Ishikawa (cell line): Measurements from ENCODE around the gene RPS6KA1.

ENCODE experiments used
- CEBPB ChIP-seq: IDR thresholded peaks from 2 replicates; pipeline ENCODE4 v1.6.1; 2012
- CREB1 ChIP-seq: IDR thresholded peaks from 2 replicates; pipeline ENCODE4 v1.6.1; 2012; ENCODE audit warnings: low read depth
- EGR1 ChIP-seq: IDR thresholded peaks from 2 replicates; pipeline ENCODE4 v1.6.1; 2012
- EP300 ChIP-seq: IDR thresholded peaks from 2 replicates; pipeline ENCODE4 v1.6.1; 2012; ENCODE audit warnings: borderline replicate concordance
- FOXM1 ChIP-seq: IDR thresholded peaks from 2 replicates; pipeline ENCODE4 v1.6.1; 2012; ENCODE audit warnings: low read depth, borderline replicate concordance
- NFIC ChIP-seq: IDR thresholded peaks from 2 replicates; pipeline ENCODE4 v1.6.1; 2012
- RAD21 ChIP-seq: IDR thresholded peaks from 2 replicates; pipeline ENCODE4 v1.6.1; 2012; ENCODE audit warnings: low read depth
- REST ChIP-seq: IDR thresholded peaks from 2 replicates; pipeline ENCODE4 v1.6.1; 2012; ENCODE audit warnings: low read depth, mild to moderate bottlenecking
- TAF1 ChIP-seq: IDR thresholded peaks from 2 replicates; pipeline ENCODE4 v1.6.1; 2012; ENCODE audit warnings: low read depth, mild to moderate bottlenecking
- TCF12 ChIP-seq: IDR thresholded peaks from 2 replicates; pipeline ENCODE4 v1.6.1; 2012; ENCODE audit warnings: low read depth
- TEAD4 ChIP-seq: IDR thresholded peaks from 2 replicates; pipeline ENCODE4 v1.6.1; 2012
- USF1 ChIP-seq: IDR thresholded peaks from 2 replicates; pipeline ENCODE4 v1.6.1; 2012
- YY1 ChIP-seq: IDR thresholded peaks from 2 replicates; pipeline ENCODE4 v1.6.1; 2012; ENCODE audit warnings: low read depth
- ZBTB7A ChIP-seq: IDR thresholded peaks from 2 replicates; pipeline ENCODE4 v1.6.1; 2012; ENCODE audit warnings: low read depth
- TF ChIP-seq, protein P1 (sequence below): IDR thresholded peaks from 2 replicates; pipeline ENCODE4 v1.6.1; 2012

The RPS6KA1 gene

DNA sequence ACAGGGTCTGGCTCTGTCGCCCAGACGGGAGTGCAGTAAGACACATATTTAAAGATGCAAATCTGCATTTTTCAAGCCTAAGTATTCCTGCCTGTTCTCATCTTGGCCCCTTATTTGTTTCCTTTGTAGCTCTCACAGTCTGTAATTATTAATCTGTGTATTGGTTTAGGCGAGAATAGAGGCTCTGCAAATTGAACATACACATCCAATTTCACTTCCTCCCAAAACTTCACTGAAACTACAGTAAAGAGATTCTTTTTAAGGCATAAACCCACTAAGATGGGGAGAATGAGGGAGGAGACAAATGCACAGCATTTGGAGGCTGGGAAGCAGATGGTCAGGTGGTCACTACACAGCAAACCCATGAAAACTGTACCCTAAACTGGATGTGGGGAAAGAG lies 36.3 kb upstream of the RPS6KA1 start:
- no peak for TF ChIP-seq CREB1
- TF ChIP-seq RAD21: no peak
- TF ChIP-seq TEAD4: no peak
- TF ChIP-seq ZBTB7A: no peak
- no peak for TF ChIP-seq NFIC
- no peak for TF ChIP-seq EGR1

DNA sequence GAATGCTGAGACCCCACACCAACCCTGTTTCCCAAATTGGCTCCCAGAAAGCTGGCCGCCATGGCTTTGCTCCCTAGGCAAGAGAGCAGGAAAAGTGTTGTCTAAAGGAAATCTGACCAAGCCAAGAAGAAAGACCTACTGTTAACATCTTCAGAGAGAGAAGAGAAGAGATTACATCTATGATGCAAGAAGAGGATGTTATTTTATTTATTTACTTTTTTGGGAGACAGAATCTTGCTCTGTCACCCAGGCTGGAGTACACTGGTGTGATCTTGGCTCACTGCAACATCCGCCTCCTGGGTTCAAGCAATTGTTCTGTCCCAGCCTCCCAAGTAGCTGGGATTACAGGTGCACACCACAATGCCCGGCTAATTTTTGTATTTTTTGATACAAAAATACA lies 35.6 kb upstream of the RPS6KA1 start:
- TF ChIP-seq, protein P1, sequence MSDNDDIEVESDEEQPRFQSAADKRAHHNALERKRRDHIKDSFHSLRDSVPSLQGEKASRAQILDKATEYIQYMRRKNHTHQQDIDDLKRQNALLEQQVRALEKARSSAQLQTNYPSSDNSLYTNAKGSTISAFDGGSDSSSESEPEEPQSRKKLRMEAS: no peak
- TF ChIP-seq TCF12: no peak
- TF ChIP-seq ZBTB7A: no peak
- TF ChIP-seq REST: no peak
- no peak for TF ChIP-seq TEAD4
- no peak for TF ChIP-seq TAF1
- no peak for TF ChIP-seq YY1
- no peak for TF ChIP-seq EGR1
- no peak for TF ChIP-seq CREB1

DNA sequence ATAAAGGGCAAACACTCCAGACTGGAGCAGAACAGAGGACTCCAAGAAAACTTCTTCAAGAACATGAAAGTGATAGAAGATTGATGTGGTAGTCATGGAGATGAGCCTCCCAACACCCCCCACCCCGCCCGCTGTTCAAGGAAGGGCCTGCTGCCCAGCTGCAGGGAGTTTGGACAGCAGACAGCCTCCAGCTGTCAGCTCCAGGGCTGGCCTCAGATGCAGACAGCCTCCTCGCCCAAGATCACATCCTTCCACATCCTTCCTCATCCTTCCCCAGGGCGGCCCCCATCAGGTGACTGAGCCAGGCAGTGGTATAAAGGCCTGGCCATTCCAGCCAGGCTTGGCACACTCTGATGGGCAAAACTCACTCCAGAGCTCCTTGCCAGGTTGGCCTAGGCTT lies 32.7 kb upstream of the RPS6KA1 start:
- no peak for TF ChIP-seq TCF12
- no peak for TF ChIP-seq EGR1
- TF ChIP-seq, protein P1: no peak
- TF ChIP-seq CREB1: no peak
- TF ChIP-seq NFIC: no peak
- no peak for TF ChIP-seq TAF1
- TF ChIP-seq TEAD4: no peak
- no peak for TF ChIP-seq FOXM1
- TF ChIP-seq REST: no peak
- TF ChIP-seq USF1: no peak
- TF ChIP-seq ZBTB7A: no peak
- TF ChIP-seq YY1: no peak
- TF ChIP-seq EP300: no peak
- no peak for TF ChIP-seq RAD21
- TF ChIP-seq CEBPB: no peak

DNA sequence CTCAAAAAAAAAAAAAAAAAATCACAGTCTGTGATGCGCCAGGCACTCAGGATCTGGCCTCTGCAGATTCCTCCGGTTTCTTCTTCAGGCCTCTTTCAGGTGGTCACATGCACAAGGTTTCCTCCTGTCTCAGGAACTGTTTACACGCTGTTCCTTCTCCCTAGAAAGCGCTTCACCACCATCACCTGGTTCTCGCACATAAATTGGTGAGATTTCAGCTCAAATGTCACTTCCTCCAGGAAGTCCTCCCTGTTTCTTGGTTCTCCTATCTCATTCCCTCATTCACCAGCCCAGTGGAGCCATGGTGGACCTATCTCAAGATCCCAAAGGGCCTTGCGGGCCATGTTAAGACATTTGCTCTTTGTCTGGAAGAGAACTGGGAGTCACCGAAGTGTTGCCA lies 30.7 kb upstream of the RPS6KA1 start:
- TF ChIP-seq REST (no peak), ZBTB7A (no peak), YY1 (no peak), TCF12 (no peak), EP300 (no peak), RAD21 (no peak), TAF1 (no peak), NFIC (no peak), USF1 (no peak), EGR1 (no peak), FOXM1 (no peak), TEAD4 (no peak), CEBPB (no peak), CREB1 (no peak)
- TF ChIP-seq, protein P1: no peak

GRCh38 chr1:26500488-26501175 lies 28.9 kb upstream of the RPS6KA1 start:
- TF ChIP-seq CEBPB (no peak; the same call in 1 of the 2 replicates), NFIC (peak; percentile 97), FOXM1 (peak; percentile 14; the same call in 1 of the 2 replicates), TCF12 (peak; percentile 79), USF1 (peak; percentile 96), REST (no peak), EP300 (peak; percentile 53), TEAD4 (0 out of 2 replicates have a peak, but pooled peaks have one; percentile 35), TAF1 (peak; percentile 77), CREB1 (no peak), YY1 (0 out of 2 replicates have a peak, but pooled peaks have one; percentile 6), ZBTB7A (peak; percentile 93), EGR1 (no peak), RAD21 (no peak)
- TF ChIP-seq, protein P1: peak; percentile 87
